SK-N-MC (cell line): ENCODE results near the gene CCNQ.

Experiments used
- EZH2 ChIP-seq: fragments of 200-600 bp; sonication (generic); IDR thresholded peaks from one replicate; pipeline ENCODE4 v1.6.1; 2017; ENCODE audit warnings: antibody characterized with exemption
- FOXP2 ChIP-seq: optimal IDR thresholded peaks from 2 replicates; pipeline ENCODE3; 2011; ENCODE audit warnings: mild to moderate bottlenecking, moderate library complexity; ENCODE audit not compliant: insufficient read depth; ENCODE audit errors: extremely low read length, control extremely low read depth
- POLR2AphosphoS5 ChIP-seq: IDR thresholded peaks from 2 replicates; pipeline ENCODE4 v1.6.1; 2012; ENCODE audit warnings: mild to moderate bottlenecking, low read depth, low read length, borderline replicate concordance

DNA sequence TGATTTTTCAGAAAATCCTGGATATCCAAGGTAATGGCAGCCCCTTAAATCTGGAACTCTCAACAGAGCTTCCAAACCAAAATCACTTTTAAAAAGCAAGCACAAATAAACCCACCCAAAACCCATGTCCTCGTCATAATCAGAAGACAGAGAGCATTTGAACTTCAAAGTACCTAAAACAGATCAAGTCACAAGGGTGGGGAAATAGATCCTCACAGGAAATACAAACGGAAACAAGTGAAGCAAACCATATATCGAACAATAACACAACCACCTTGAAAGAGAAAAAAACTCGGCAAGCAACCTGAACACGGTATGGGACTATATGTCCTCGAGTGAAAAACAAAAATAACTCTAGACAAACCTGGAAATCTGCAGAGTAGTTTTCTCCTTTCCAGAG, 15.9 kb upstream of the CCNQ start:
- no peak for TF ChIP-seq POLR2AphosphoS5
- no peak for TF ChIP-seq EZH2
- no peak for TF ChIP-seq FOXP2
